Measurements from ENCODE around the gene CA10. TPM values are rescaled to one million over a fixed set of nuclear protein-coding genes. Genes with fewer than 3 reads are reported as not detected.
A peak's percentile ranks its signal among the peaks of the same experiment; 100 is the strongest.

The CA10 gene
- total RNA-seq, 2 donors from 2014 or later = 0.26 TPM; not detected in 1

DNA sequence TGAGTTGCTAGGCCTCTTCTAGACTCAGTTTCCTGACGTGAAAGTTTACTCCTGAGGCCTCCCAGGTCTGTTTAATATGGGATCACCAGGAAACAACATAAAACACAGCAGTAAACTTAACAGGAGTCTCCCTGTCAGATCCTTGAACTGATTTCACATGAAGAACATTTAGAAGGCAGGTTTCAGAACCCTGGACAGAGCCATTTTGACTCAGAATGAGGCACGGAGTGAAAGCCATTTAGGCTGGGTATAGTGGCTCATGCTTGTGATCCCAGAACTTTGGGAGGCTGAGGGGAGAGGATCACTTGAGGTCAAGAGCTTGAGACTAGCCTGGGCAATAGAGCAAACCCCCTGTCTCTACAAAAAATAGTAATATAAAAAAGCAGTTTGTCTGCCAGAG, 289.1 kb downstream of the CA10 start:
- ATAC-seq (no peak), DNase-seq (no peak)
- H3K27ac ChIP-seq = no peak overlapping the region
- no peaks in the 10 kb centered on the region for H3K4me1 ChIP-seq
- TF ChIP-seq, protein P1, sequence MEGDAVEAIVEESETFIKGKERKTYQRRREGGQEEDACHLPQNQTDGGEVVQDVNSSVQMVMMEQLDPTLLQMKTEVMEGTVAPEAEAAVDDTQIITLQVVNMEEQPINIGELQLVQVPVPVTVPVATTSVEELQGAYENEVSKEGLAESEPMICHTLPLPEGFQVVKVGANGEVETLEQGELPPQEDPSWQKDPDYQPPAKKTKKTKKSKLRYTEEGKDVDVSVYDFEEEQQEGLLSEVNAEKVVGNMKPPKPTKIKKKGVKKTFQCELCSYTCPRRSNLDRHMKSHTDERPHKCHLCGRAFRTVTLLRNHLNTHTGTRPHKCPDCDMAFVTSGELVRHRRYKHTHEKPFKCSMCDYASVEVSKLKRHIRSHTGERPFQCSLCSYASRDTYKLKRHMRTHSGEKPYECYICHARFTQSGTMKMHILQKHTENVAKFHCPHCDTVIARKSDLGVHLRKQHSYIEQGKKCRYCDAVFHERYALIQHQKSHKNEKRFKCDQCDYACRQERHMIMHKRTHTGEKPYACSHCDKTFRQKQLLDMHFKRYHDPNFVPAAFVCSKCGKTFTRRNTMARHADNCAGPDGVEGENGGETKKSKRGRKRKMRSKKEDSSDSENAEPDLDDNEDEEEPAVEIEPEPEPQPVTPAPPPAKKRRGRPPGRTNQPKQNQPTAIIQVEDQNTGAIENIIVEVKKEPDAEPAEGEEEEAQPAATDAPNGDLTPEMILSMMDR (IDR thresholded peaks at IDR 0.05) = no peak
- TF ChIP-seq POLR2A (IDR thresholded peaks at IDR 0.05) = no peak
- WGBS, 2 donors = 2 to 7% methylated on average over 2 of the region's 2 CpGs
- H3K27me3 ChIP-seq = no peaks in the 10 kb centered on the region
- no peaks in the 10 kb centered on the region for H3K36me3 ChIP-seq (replicated peaks in 1 of 2; ENCODE audit: insufficient read depth in 1 of 2, low read depth in 2 of 2)
- no peaks in the 10 kb centered on the region for H3K9me3 ChIP-seq
- intact Hi-C loops (cut with DNase I) = no loop called here
- no peak overlapping the region for H3K4me3 ChIP-seq

- DNase-seq (peak; percentile 34 to 49 (median 38)), ATAC-seq (no peak)
- intact Hi-C loops (cut with DNase I) = no loop called here
- WGBS, 2 donors = 3 to 6% methylated on average over 5 of the region's 5 CpGs
- TF ChIP-seq, protein P1 (IDR thresholded peaks at IDR 0.05) = peak; percentile 35 to 55 (median 43)
- TF ChIP-seq POLR2A (IDR thresholded peaks at IDR 0.05) = no peak
- H3K9me3 ChIP-seq = no peaks in the 10 kb centered on the region
- H3K4me1 ChIP-seq = no peaks in the 10 kb centered on the region
- no peak overlapping the region for H3K4me3 ChIP-seq
- H3K36me3 ChIP-seq (replicated peaks in 1 of 2; ENCODE audit: insufficient read depth in 1 of 2, low read depth in 2 of 2) = no peaks in the 10 kb centered on the region
- H3K27ac ChIP-seq = no peak overlapping the region
- H3K27me3 ChIP-seq = no peaks in the 10 kb centered on the region
Observed at GRCh38 chr17:51860954-51861561, 297.5 kb downstream of the CA10 start.

DNA sequence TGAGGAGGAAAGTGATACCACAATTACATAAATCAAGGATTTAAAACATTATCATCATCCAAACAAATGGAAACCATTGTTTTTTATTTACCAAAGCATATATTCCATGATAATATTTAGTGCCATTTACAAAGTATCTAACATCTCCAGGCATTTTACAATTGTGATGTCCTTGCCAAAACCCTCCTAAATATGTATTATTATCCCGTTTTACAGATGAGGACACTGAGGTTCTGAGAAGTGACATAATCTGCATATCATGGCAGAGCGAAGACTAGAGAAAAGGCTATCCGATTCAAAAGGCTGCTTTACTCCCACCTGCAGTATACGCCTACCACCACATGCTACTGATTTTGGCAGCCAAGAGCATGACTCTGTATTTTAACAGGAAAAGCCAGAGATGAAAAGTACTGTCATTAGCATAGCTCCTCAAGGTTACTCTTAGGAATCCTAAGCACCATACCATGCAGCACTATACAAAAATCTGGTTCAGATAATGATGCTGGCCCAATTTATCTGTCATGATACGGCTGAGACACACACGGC, 301.4 kb downstream of the CA10 start:
- DNase-seq (no peak), ATAC-seq (no peak)
- Histone ChIP-seq H3K27ac (no peak overlapping the region), H3K27me3 (no peaks in the 10 kb centered on the region), H3K9me3 (no peaks in the 10 kb centered on the region), H3K4me1 (no peaks in the 10 kb centered on the region), H3K4me3 (no peak overlapping the region), H3K36me3 (replicated peaks in 1 of 2; ENCODE audit: insufficient read depth in 1 of 2, low read depth in 2 of 2) (no peaks in the 10 kb centered on the region)
- 75 to 78% methylated on average over 6 of the region's 6 CpGs for WGBS, 2 donors
- intact Hi-C loops (cut with DNase I) = no loop called here
- TF ChIP-seq, protein P1 (IDR thresholded peaks at IDR 0.05) = no peak
- TF ChIP-seq POLR2A (IDR thresholded peaks at IDR 0.05) = no peak

- Histone ChIP-seq H3K27ac (no peak overlapping the region), H3K9me3 (no peaks in the 10 kb centered on the region), H3K27me3 (no peaks in the 10 kb centered on the region), H3K4me1 (no peaks in the 10 kb centered on the region), H3K36me3 (replicated peaks in 1 of 2; ENCODE audit: insufficient read depth in 1 of 2, low read depth in 2 of 2) (no peaks in the 10 kb centered on the region), H3K4me3 (no peak overlapping the region)
- ATAC-seq = no peak
- no peak for TF ChIP-seq POLR2A (IDR thresholded peaks at IDR 0.05)
- TF ChIP-seq, protein P1 (IDR thresholded peaks at IDR 0.05) = no peak
- intact Hi-C loops (cut with DNase I) = no loop called here
- DNase-seq = no peak
- 31 to 52% methylated on average over 3 of the region's 3 CpGs for WGBS, 2 donors
Observed at GRCh38 chr17:51855806-51856205, 302.7 kb downstream of the CA10 start.

DNA sequence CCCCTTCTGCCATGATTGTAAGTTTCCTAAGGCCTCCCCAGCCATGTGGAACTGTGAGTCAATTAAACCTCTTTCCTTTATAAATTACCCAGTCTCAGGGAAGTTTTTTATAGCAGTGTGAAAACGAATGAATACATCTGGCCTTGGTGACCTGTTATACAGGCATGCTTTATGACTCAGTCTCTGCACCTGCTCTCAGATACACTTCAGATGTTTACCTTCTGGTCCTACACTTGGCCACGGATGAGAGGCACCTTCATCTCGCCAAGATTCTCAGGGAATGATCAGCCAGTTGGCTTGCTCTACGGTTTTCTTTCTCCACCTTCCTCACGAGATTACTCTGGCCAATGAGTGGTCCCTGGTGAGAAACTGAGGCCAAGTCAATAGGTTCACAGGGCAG, 304.7 kb downstream of the CA10 start:
- Histone ChIP-seq H3K27ac (peak overlapping the region in 1 of 4 donors; percentile 4), H3K36me3 (replicated peaks in 1 of 2; ENCODE audit: insufficient read depth in 1 of 2, low read depth in 2 of 2) (no peaks in the 10 kb centered on the region), H3K4me1 (no peaks in the 10 kb centered on the region), H3K4me3 (no peak overlapping the region), H3K9me3 (no peaks in the 10 kb centered on the region), H3K27me3 (no peaks in the 10 kb centered on the region)
- intact Hi-C loops (cut with DNase I) = no loop called here
- WGBS, 2 donors = 46 to 47% methylated on average over 5 of the region's 5 CpGs
- TF ChIP-seq, protein P1 (IDR thresholded peaks at IDR 0.05) = no peak
- TF ChIP-seq POLR2A (IDR thresholded peaks at IDR 0.05) = no peak
- no peak for ATAC-seq
- DNase-seq = peak in 3 of 4 donors; percentile 46 to 73 (median 51)
